ENCODE results near the gene SMAD3.
A peak's percentile ranks its signal among the peaks of the same experiment; 100 is the strongest.

SMAD3 gene

GRCh38 chr15:67127965-67128364 is 62.6 kb downstream of the SMAD3 start:
- no peak for DNase-seq

- DNase-seq = no peak
Measured at GRCh38 chr15:67130166-67130565, 64.8 kb downstream of the SMAD3 start.

GRCh38 chr15:67130673-67131601 is 65.5 kb downstream of the SMAD3 start:
- DNase-seq = no peak

- DNase-seq = no peak
Measured at GRCh38 chr15:67132276-67132675, 66.9 kb downstream of the SMAD3 start.

- DNase-seq = no peak
Measured at GRCh38 chr15:67133026-67133425, 67.6 kb downstream of the SMAD3 start.

- DNase-seq = no peak
Measured at GRCh38 chr15:67133738-67134066, 68.3 kb downstream of the SMAD3 start.

GRCh38 chr15:67134067-67134838 is 68.9 kb downstream of the SMAD3 start:
- DNase-seq = peak; percentile 14

- no peak for DNase-seq
Measured at GRCh38 chr15:67134871-67135492, 69.6 kb downstream of the SMAD3 start.

- DNase-seq = no peak
Measured at GRCh38 chr15:67135494-67135893, 70.1 kb downstream of the SMAD3 start.

- DNase-seq = no peak
Measured at GRCh38 chr15:67136802-67137201, 71.4 kb downstream of the SMAD3 start.

GRCh38 chr15:67137319-67137718 is 71.9 kb downstream of the SMAD3 start:
- DNase-seq = no peak

- DNase-seq = no peak
Measured at GRCh38 chr15:67137951-67138848, 72.8 kb downstream of the SMAD3 start.

GRCh38 chr15:67138891-67139855 is 73.8 kb downstream of the SMAD3 start:
- DNase-seq = no peak

GRCh38 chr15:67140078-67140833 is 74.9 kb downstream of the SMAD3 start:
- no peak for DNase-seq

GRCh38 chr15:67142092-67142766 is 76.8 kb downstream of the SMAD3 start:
- DNase-seq = no peak

- no peak for DNase-seq
Measured at GRCh38 chr15:67142767-67143100, 77.3 kb downstream of the SMAD3 start.

- no peak for DNase-seq
Measured at GRCh38 chr15:67143646-67144045, 78.2 kb downstream of the SMAD3 start.

- DNase-seq = no peak
Measured at GRCh38 chr15:67144609-67145311, 79.4 kb downstream of the SMAD3 start.

- DNase-seq = no peak
Measured at GRCh38 chr15:67145312-67145610, 79.9 kb downstream of the SMAD3 start.

- DNase-seq = no peak
Measured at GRCh38 chr15:67145710-67146109, 80.3 kb downstream of the SMAD3 start.
